HepG2 (cell line): ENCODE measurements around the gene CCL2. TPM values are rescaled to one million over a fixed set of nuclear protein-coding genes. Genes with fewer than 3 reads are reported as not detected.

Experiments
- ATAC-seq: fragments of 200-7000 bp; cut with Tn5 transposase; 3 replicates; pipeline ENCODE4 v1.9.1; 2020; ENCODE audit warnings: mild to moderate bottlenecking, moderate library complexity
- BruUV-seq: library from RNA; stranded (reverse); fragments of 400-500 nt; replicated peaks from 2 replicates; lab custom pipeline; 2021; lab: Mats Ljungman, UMichigan
- CTCF ChIA-PET: fragments of 300-600 bp; formaldehyde crosslinking; extraction: SDS; loops from one replicate; lab custom pipeline; 2021; ENCODE audit warnings: low total read pairs, inconsistent platforms, low intra/inter-chr PET ratio; lab: Yijun Ruan, JAX
- POLR2A ChIA-PET: fragments of 350-600 bp; sonication (Branson Sonifier 250); formaldehyde crosslinking; loops from one replicate; lab custom pipeline; 2020; ENCODE audit warnings: antibody characterized with exemption, inconsistent platforms; lab: Yijun Ruan, JAX
- DNase-seq: peaks from one replicate; pipeline ENCODE4 v3.0.0-alpha.2; 2015; ENCODE audit warnings: low spot score
- FAIRE-seq: peaks from 3 replicates; lab custom pipeline; 2011; peaks lifted over from hg19 to GRCh38; lab: Jason Lieb, UNC
- H2AFZ ChIP-seq: one replicate; pipeline ENCODE4 v1.6.1; 2011; ENCODE audit warnings: low read length, inconsistent platforms
- H3K27ac ChIP-seq: fragments of 300-600 bp; 3 replicates; pipeline ENCODE4 v1.8.0; 2011; ENCODE audit warnings: mixed run types, mild to moderate bottlenecking, mixed read lengths, low read length, inconsistent platforms; ENCODE audit not compliant: insufficient read depth; ENCODE audit errors: extremely low read length
- H3K27me3 ChIP-seq, 2 experiments: fragments of 200-600 bp in 1 of 2; 2 replicates in 1 of 2; 3 replicates in 1 of 2; pipeline versions ENCODE4 v1.6.0 to v1.8.0; 2011; ENCODE audit warnings: low read length in 2 of 2, mild to moderate bottlenecking in 2 of 2, moderate library complexity in 2 of 2, inconsistent platforms in 1 of 2; ENCODE audit not compliant: insufficient read depth in 2 of 2, control insufficient read depth in 1 of 2
- H3K36me3 ChIP-seq, 2 experiments: fragments of 200-600 bp in 1 of 2; replicated peaks in 1 of 2; 2 replicates in 1 of 2; 3 replicates in 1 of 2; pipeline versions ENCODE4 v1.5.1 to v1.8.0; 2011; ENCODE audit warnings: low read length in 2 of 2, inconsistent platforms in 1 of 2; ENCODE audit not compliant: insufficient read depth in 2 of 2, control insufficient read depth in 1 of 2
- H3K4me1 ChIP-seq: 2 replicates; pipeline ENCODE4 v1.5.1; 2012; ENCODE audit warnings: low read length, inconsistent platforms; ENCODE audit not compliant: insufficient read depth
- H3K4me2 ChIP-seq: 2 replicates; pipeline ENCODE4 v1.6.0; 2011; ENCODE audit warnings: low read depth, low read length, inconsistent platforms
- H3K4me3 ChIP-seq, 3 experiments: fragments of 200-600 bp in 1 of 3; sonication (generic), shearing (Covaris generic) in 1 of 3; replicated peaks in 1 of 3; 2 replicates each; pipeline ENCODE4 v1.5.1; 2011 to 2016; ENCODE audit warnings: low read length in 3 of 3, inconsistent platforms in 2 of 3, low read depth in 2 of 3, mild to moderate bottlenecking in 2 of 3, control low read depth in 1 of 3, mixed read lengths in 1 of 3; ENCODE audit not compliant: insufficient read depth in 1 of 3
- H3K79me2 ChIP-seq: one replicate; pipeline ENCODE4 v1.6.1; 2011; ENCODE audit warnings: low read length, inconsistent platforms; ENCODE audit not compliant: insufficient read depth
- H3K9ac ChIP-seq: 2 replicates; pipeline ENCODE4 v1.6.0; 2011; ENCODE audit warnings: mild to moderate bottlenecking, low read depth, low read length, inconsistent platforms; ENCODE audit not compliant: insufficient read depth
- H3K9me3 ChIP-seq: 2 replicates; pipeline ENCODE4 v1.5.1; 2012; ENCODE audit warnings: mild to moderate bottlenecking, low read length
- H4K20me1 ChIP-seq: 2 replicates; pipeline ENCODE4 v1.6.0; 2011; ENCODE audit warnings: inconsistent platforms, mild to moderate bottlenecking, low read length, moderate library complexity; ENCODE audit not compliant: insufficient read depth
- ETV6 ChIP-seq: sonication (generic); formaldehyde crosslinking; conservative IDR thresholded peaks from 2 replicates; pipeline ENCODE4 v1.4.0; 2020; ENCODE audit warnings: missing genetic modification reagents
- IKZF5 ChIP-seq: IDR thresholded peaks from 2 replicates; pipeline ENCODE4 v1.6.1; 2018; ENCODE audit warnings: missing genetic modification reagents, mild to moderate bottlenecking, missing compliant biosample characterization
- TCF7 ChIP-seq: sonication (generic); IDR thresholded peaks from 2 replicates; pipeline ENCODE4 v1.6.1; 2016; ENCODE audit warnings: antibody characterized with exemption, low read depth
- TRIM24 ChIP-seq: sonication (generic); formaldehyde crosslinking; IDR thresholded peaks from 2 replicates; pipeline ENCODE4 v1.8.0; 2022; ENCODE audit warnings: mild to moderate bottlenecking, missing genetic modification reagents
- ZNF670 ChIP-seq: sonication (generic); formaldehyde crosslinking; IDR thresholded peaks from 2 replicates; pipeline ENCODE4 v1.8.0; 2022; ENCODE audit warnings: mild to moderate bottlenecking, missing genetic modification reagents, borderline replicate concordance
- WGBS: methylation state at CpG from one replicate; pipeline ENCODE4 v1.1.6; 2017; ENCODE audit warnings: low lambda C conversion rate; 5-methylcytosine and 5-hydroxymethylcytosine counted together
- in situ Hi-C: cut with HindIII; loops from 2 replicates; pipeline ENCODE4 v1.10.0; 2017; ENCODE audit warnings: low pct_unique_long_range_greater_than_20kb; ENCODE audit not compliant: extremely low pct_ligation_motif_present
- intact Hi-C: fragments of 100-400 bp; cut with micrococcal nuclease; formaldehyde crosslinking; loops from one replicate; pipeline ENCODE4 v1.10.0; 2022; ENCODE audit not compliant: unreplicated experiment
- polyA plus RNA-seq, 8 experiments: library from polyadenylated mRNA; depleted of rRNA in 3 of 8; stranded (reverse) in 7 of 8; unstranded in 1 of 8; fragments of >200 nt; fragmentation: Illumina TruSeq in 4 of 8; extraction: Trizol in 4 of 8; gene quantifications; 2 replicates each; pipeline versions ENCODE4 v1.2.1 to v1.2.3, GENCODE V29; 2011 to 2016; ENCODE audit warnings: low read depth in 4 of 8, missing spikeins in 1 of 8, mixed read lengths in 1 of 8; ENCODE audit not compliant: insufficient read depth in 1 of 8
- total RNA-seq, 5 experiments: library from RNA; depleted of rRNA; stranded (reverse); fragments of >200 nt; fragmentation: Illumina TruSeq; extraction: Trizol; gene quantifications; 2 replicates each; pipeline ENCODE4 v1.2.3, GENCODE V29; 2016; ENCODE audit warnings: low read depth in 1 of 5
- TF ChIP-seq, protein P1 (sequence below): sonication (generic); formaldehyde crosslinking; IDR thresholded peaks from 2 replicates; pipeline ENCODE4 v1.4.0; 2020; ENCODE audit warnings: missing genetic modification reagents, borderline replicate concordance

Gene CCL2
- total and polyA plus RNA-seq, 2 of the 13 experiments (the other 11 are each of a cell fraction or from before 2014, with no cell fraction given): not detected

DNA sequence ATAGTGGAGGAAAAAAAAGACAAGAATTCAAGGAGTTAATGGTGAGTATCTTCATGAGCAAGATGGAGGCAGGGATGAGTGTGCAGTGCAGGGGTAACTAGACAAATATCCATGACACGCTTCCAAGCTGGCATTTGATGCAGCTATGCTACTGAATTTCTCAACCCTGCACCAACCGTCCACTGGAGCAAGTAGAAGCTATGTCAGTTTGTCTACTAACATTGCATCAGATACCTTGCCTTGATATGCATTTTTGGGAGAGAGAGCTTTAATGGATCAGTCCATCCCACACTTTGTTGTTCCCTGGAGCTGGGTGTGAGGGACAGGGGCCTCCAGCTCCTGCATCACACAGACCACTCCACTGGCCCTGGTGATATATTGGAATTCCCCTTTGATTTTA, 46.9 kb downstream of the CCL2 start:
- DNase-seq (no peak), FAIRE-seq (no peak), ATAC-seq (no peak)
- no peak overlapping the region for H3K4me3 ChIP-seq
- POLR2A ChIA-PET: no interaction called here
- H3K4me2 ChIP-seq: no peak overlapping the region
- no peaks in the 10 kb centered on the region for H3K36me3 ChIP-seq
- no peaks in the 10 kb centered on the region for H3K9me3 ChIP-seq
- no TSS peak for BruUV-seq
- no peak overlapping the region for H3K9ac ChIP-seq
- no peaks in the 10 kb centered on the region for H3K4me1 ChIP-seq
- in situ Hi-C loops: no loop called here
- TF ChIP-seq ZNF670 (no peak), ETV6 (no peak), TCF7 (no peak), TRIM24 (CRISPR knock-in tag) (no peak), IKZF5 (no peak)
- TF ChIP-seq, protein P1, sequence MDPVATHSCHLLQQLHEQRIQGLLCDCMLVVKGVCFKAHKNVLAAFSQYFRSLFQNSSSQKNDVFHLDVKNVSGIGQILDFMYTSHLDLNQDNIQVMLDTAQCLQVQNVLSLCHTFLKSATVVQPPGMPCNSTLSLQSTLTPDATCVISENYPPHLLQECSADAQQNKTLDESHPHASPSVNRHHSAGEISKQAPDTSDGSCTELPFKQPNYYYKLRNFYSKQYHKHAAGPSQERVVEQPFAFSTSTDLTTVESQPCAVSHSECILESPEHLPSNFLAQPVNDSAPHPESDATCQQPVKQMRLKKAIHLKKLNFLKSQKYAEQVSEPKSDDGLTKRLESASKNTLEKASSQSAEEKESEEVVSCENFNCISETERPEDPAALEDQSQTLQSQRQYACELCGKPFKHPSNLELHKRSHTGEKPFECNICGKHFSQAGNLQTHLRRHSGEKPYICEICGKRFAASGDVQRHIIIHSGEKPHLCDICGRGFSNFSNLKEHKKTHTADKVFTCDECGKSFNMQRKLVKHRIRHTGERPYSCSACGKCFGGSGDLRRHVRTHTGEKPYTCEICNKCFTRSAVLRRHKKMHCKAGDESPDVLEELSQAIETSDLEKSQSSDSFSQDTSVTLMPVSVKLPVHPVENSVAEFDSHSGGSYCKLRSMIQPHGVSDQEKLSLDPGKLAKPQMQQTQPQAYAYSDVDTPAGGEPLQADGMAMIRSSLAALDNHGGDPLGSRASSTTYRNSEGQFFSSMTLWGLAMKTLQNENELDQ (CRISPR knock-in tag): no peak
- no peaks in the 10 kb centered on the region for H3K27me3 ChIP-seq
- no peak overlapping the region for H2AFZ ChIP-seq
- CTCF ChIA-PET: no interaction called here
- intact Hi-C loops: no loop called here
- WGBS: 0% methylated on average over 2 of the region's 2 CpGs
- no peaks in the 10 kb centered on the region for H4K20me1 ChIP-seq
- H3K27ac ChIP-seq: no peak overlapping the region
- H3K79me2 ChIP-seq: no peaks in the 10 kb centered on the region
